Measurements from ENCODE around the gene AQP1. TPM values are rescaled to one million over a fixed set of nuclear protein-coding genes. Genes with fewer than 3 reads are reported as not detected.

The AQP1 gene
- polyA plus RNA-seq, 1 experiment, result 0.32 TPM

DNA sequence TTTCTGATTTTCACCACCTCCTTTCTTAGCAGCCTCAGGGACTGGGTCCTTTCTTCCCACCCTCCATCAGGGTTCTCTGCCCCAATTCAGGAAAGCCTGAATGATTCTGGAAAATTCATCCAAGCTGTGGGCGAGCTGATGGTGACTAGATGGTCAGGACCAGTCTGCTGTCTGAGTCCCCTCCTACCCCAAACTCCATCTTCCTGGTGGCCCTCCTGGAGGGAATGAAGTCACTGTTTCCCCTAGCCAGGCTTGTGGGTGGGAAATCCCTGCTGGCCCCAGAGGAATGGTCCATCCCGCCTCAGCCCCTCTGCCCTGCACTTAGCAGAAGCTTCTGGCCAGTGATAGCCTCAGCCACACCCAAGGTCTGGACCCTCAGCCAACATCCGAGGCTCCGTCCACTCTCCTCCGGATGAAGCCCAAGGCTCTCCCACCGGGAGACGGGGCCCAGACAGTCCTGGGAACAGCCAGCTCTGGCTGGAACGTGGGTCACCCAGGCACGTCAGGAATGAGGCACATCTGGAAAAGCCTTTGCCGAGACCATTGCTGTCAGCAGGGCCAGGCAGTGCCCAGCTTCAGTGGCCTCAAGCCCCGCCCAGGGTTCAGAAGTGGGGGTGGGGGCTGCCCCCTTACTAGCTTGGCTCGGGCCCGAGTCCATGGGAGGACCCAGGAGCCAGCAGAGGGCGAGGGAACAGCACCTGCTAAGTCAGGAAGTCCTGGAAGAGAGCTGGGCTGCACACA lies 4.0 kb upstream of the AQP1 start:
- Histone ChIP-seq H3K9me3 (ENCODE audit: control insufficient read depth, insufficient read depth, low read length) (no peaks in the 10 kb centered on the region), H3K27me3 (ENCODE audit: control insufficient read depth, insufficient read depth, low read length) (peaks cover 6% of the 10 kb centered on the region), H3K4me3 (ENCODE audit: low read depth, low read length) (no peak overlapping the region), H3K27ac (ENCODE audit: low read depth, low read length) (no peak overlapping the region)
- CTCF ChIA-PET, result interaction anchor here (0.9 to 2.6 kb wide), 2 partner anchors 10 to 31 kb away, joined by 3 to 7 read pairs; no protein-coding TSS in a partner anchor
- POLR2A ChIA-PET, result no interaction called here
- TF ChIP-seq CTCF (IDR thresholded peaks at IDR 0.05; ENCODE audit: low read depth, low read length), result no peak
- no peak for DNase-seq (ENCODE audit: low read depth, low spot score)

DNA sequence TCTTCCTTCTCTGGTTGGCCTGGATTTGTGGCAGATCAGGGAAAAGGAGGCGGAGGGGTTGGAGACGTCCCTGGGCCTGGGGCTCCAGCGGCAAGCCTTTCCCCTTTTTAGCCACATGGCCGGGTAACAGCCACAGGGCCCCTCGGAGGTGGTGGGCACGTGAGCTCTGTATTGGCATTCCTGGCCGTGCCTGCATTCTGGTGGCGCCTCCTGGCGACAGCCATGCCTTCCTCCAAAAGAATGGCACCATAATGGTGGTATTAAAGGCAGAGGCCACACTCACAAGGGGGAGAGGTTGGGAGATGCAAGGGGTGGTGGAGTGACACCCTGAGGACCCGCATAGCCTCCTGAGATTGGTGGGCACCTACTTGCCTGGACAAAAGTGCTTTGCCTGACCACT lies 3.0 kb upstream of the AQP1 start:
- TF ChIP-seq CTCF (IDR thresholded peaks at IDR 0.05; ENCODE audit: low read depth, low read length), result peak; percentile 27; the same call in 1 of the 2 replicates
- H3K27ac ChIP-seq (ENCODE audit: low read depth, low read length), result no peak overlapping the region
- no peaks in the 10 kb centered on the region for H3K9me3 ChIP-seq (ENCODE audit: control insufficient read depth, insufficient read depth, low read length)
- CTCF ChIA-PET, result interaction anchor here (0.9 to 2.6 kb wide), 3 partner anchors 11 to 30 kb away, joined by 3 to 7 read pairs (median 5); no protein-coding TSS in a partner anchor
- no peak overlapping the region for H3K4me3 ChIP-seq (ENCODE audit: low read depth, low read length)
- no peak for DNase-seq (ENCODE audit: low read depth, low spot score)
- POLR2A ChIA-PET, result no interaction called here
- H3K27me3 ChIP-seq (ENCODE audit: control insufficient read depth, insufficient read depth, low read length), result peaks cover 6% of the 10 kb centered on the region

- Histone ChIP-seq H3K27ac (ENCODE audit: low read depth, low read length) (no peak overlapping the region), H3K27me3 (ENCODE audit: control insufficient read depth, insufficient read depth, low read length) (peaks cover 6% of the 10 kb centered on the region), H3K9me3 (ENCODE audit: control insufficient read depth, insufficient read depth, low read length) (no peaks in the 10 kb centered on the region), H3K4me3 (ENCODE audit: low read depth, low read length) (no peak overlapping the region)
- ChIA-PET CTCF (interaction anchor here (1.0 to 2.6 kb wide), 2 partner anchors 12 to 29 kb away, joined by 5 to 7 read pairs; no protein-coding TSS in a partner anchor), POLR2A (no interaction called here)
- no peak for TF ChIP-seq CTCF (IDR thresholded peaks at IDR 0.05; ENCODE audit: low read depth, low read length)
- DNase-seq (ENCODE audit: low read depth, low spot score), result no peak
Measured at GRCh38 chr7:30909431-30909830, 2.2 kb upstream of the AQP1 start.

- no peak for TF ChIP-seq CTCF (IDR thresholded peaks at IDR 0.05; ENCODE audit: low read depth, low read length)
- CTCF ChIA-PET, result no interaction called here
- H3K27ac ChIP-seq (ENCODE audit: low read depth, low read length), result no peak overlapping the region
Measured at GRCh38 chr7:30910411-30911073, 1.1 kb upstream of the AQP1 start.

DNA sequence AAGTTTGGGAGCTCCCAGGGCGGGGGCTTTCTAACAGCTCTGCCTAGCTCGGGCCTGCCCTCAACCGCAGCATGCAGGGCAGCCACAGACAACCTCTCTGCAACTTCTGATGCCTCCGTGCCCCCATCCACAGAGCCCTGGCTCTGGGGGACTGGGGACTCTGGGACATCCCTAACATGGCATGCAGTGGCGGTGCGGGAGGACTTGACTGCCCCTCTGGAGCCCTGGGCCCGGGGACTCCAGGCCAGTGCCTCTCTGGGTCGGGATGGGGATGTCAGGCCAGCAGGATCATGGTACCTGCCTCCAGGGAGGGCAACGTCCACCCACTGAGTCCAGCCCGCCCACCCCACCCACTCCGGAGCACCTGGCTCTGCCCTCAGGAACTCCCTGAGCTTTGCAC lies 520 bp upstream of the AQP1 start:
- Histone ChIP-seq H3K4me3 (ENCODE audit: low read depth, low read length) (no peak overlapping the region), H3K27me3 (ENCODE audit: control insufficient read depth, insufficient read depth, low read length) (peaks cover 6% of the 10 kb centered on the region), H3K27ac (ENCODE audit: low read depth, low read length) (no peak overlapping the region), H3K9me3 (ENCODE audit: control insufficient read depth, insufficient read depth, low read length) (no peaks in the 10 kb centered on the region; the same call in 1 of the 2 replicates)
- CTCF ChIA-PET, result interaction anchor here (1.0 to 1.3 kb wide), 2 partner anchors 27 to 223 kb away, joined by 3 to 4 read pairs; no protein-coding TSS in a partner anchor
- POLR2A ChIA-PET, result no interaction called here
- no peak for DNase-seq (ENCODE audit: low read depth, low spot score)
- TF ChIP-seq CTCF (IDR thresholded peaks at IDR 0.05; ENCODE audit: low read depth, low read length), result no peak

More at GRCh38 chr7:30910411-30911073, 1.1 kb upstream of the AQP1 start:
- POLR2A ChIA-PET, result no interaction called here
- H3K27me3 ChIP-seq (ENCODE audit: control insufficient read depth, insufficient read depth, low read length), result peaks cover 6% of the 10 kb centered on the region
- no peak for DNase-seq (ENCODE audit: low read depth, low spot score)
- H3K4me3 ChIP-seq (ENCODE audit: low read depth, low read length), result no peak overlapping the region
- no peaks in the 10 kb centered on the region for H3K9me3 ChIP-seq (ENCODE audit: control insufficient read depth, insufficient read depth, low read length)

Measured in AG04450 (cell line).